T-helper 17 cell (primary cell): Measurements from ENCODE around the gene PDZRN3. TPM values are rescaled to one million over a fixed set of nuclear protein-coding genes. Genes with fewer than 3 reads are reported as not detected.

Experiments used
- ATAC-seq: fragments of 150-1000 bp; cut with Tn5 transposase; 2 replicates; pipeline ENCODE4 v1.10.0; 2021; ENCODE audit warnings: mild to moderate bottlenecking, moderate library complexity
- DNase-seq, 3 donors: peaks; one replicate each; pipeline versions ENCODE4 v3.0.0 to v3.0.0-alpha.2; 2020 to 2021
- H3K9me3 ChIP-seq: one replicate; pipeline ENCODE4 v1.7.0; 2013; ENCODE audit warnings: low read length, mild to moderate bottlenecking; ENCODE audit not compliant: control insufficient read depth, poor library complexity, severe bottlenecking
- H3K27ac Mint-ChIP-seq: one replicate; pipeline ENCODE4 v1.8.0; 2022; ENCODE audit warnings: mild to moderate bottlenecking, moderate library complexity, mixed read lengths
- H3K27me3 Mint-ChIP-seq: one replicate; pipeline ENCODE4 v1.8.0; 2022; ENCODE audit warnings: mixed read lengths
- H3K36me3 Mint-ChIP-seq: one replicate; pipeline ENCODE4 v1.8.0; 2022; ENCODE audit warnings: low read depth, mixed read lengths
- H3K4me1 Mint-ChIP-seq: one replicate; pipeline ENCODE4 v1.8.0; 2022; ENCODE audit warnings: mild to moderate bottlenecking, mixed read lengths
- H3K4me3 Mint-ChIP-seq: one replicate; pipeline ENCODE4 v1.8.0; 2022; ENCODE audit warnings: mild to moderate bottlenecking, moderate library complexity, mixed read lengths
- total RNA-seq, 4 donors: library from RNA in 2 of 4; stranded (reverse) in 2 of 4; gene quantifications; one replicate each; pipeline ENCODE4 v1.2.3 and lab custom pipeline; 2022 to 2026

Gene PDZRN3
- total RNA-seq, 2 donors from 2014 or later, result not detected

- Mint-ChIP-seq H3K36me3 (no peaks in the 10 kb centered on the region), H3K27me3 (no peaks in the 10 kb centered on the region), H3K27ac (no peak overlapping the region), H3K4me3 (no peak overlapping the region), H3K4me1 (no peaks in the 10 kb centered on the region)
- DNase-seq, result no peak
- no peaks in the 10 kb centered on the region for H3K9me3 ChIP-seq
- no peak for ATAC-seq
Observed at GRCh38 chr3:73404435-73404834, 220.3 kb downstream of the PDZRN3 start.

- DNase-seq (no peak), ATAC-seq (no peak)
- Mint-ChIP-seq H3K4me3 (no peak overlapping the region), H3K27me3 (no peaks in the 10 kb centered on the region), H3K4me1 (no peaks in the 10 kb centered on the region), H3K36me3 (no peaks in the 10 kb centered on the region), H3K27ac (no peak overlapping the region)
- no peaks in the 10 kb centered on the region for H3K9me3 ChIP-seq
Observed at GRCh38 chr3:73403444-73403843, 221.3 kb downstream of the PDZRN3 start.

GRCh38 chr3:73401616-73402279 lies 223.0 kb downstream of the PDZRN3 start:
- Mint-ChIP-seq H3K4me3 (no peak overlapping the region), H3K36me3 (no peaks in the 10 kb centered on the region), H3K4me1 (no peaks in the 10 kb centered on the region), H3K27me3 (no peaks in the 10 kb centered on the region), H3K27ac (no peak overlapping the region)
- H3K9me3 ChIP-seq, result no peaks in the 10 kb centered on the region
- DNase-seq (no peak), ATAC-seq (no peak)

GRCh38 chr3:73401059-73401458 lies 223.7 kb downstream of the PDZRN3 start:
- DNase-seq (no peak), ATAC-seq (no peak)
- H3K27ac Mint-ChIP-seq, result no peak overlapping the region
- H3K4me1 Mint-ChIP-seq, result no peaks in the 10 kb centered on the region
- no peak overlapping the region for H3K4me3 Mint-ChIP-seq
- no peaks in the 10 kb centered on the region for H3K27me3 Mint-ChIP-seq
- no peaks in the 10 kb centered on the region for H3K9me3 ChIP-seq
- no peaks in the 10 kb centered on the region for H3K36me3 Mint-ChIP-seq

- no peak for ATAC-seq
- no peak overlapping the region for H3K4me3 Mint-ChIP-seq
Observed at GRCh38 chr3:73399666-73400253, 225.0 kb downstream of the PDZRN3 start.

GRCh38 chr3:73399106-73399505 lies 225.6 kb downstream of the PDZRN3 start:
- no peak overlapping the region for H3K27ac Mint-ChIP-seq
- H3K4me3 Mint-ChIP-seq, result no peak overlapping the region
- DNase-seq (no peak), ATAC-seq (no peak)
- no peaks in the 10 kb centered on the region for H3K36me3 Mint-ChIP-seq
- H3K4me1 Mint-ChIP-seq, result no peaks in the 10 kb centered on the region
- peaks cover 2% of the 10 kb centered on the region for H3K27me3 Mint-ChIP-seq
- H3K9me3 ChIP-seq, result no peaks in the 10 kb centered on the region

More at GRCh38 chr3:73399666-73400253, 225.0 kb downstream of the PDZRN3 start:
- H3K27me3 Mint-ChIP-seq, result no peaks in the 10 kb centered on the region
- H3K27ac Mint-ChIP-seq, result no peak overlapping the region
- no peaks in the 10 kb centered on the region for H3K9me3 ChIP-seq
- H3K4me1 Mint-ChIP-seq, result no peaks in the 10 kb centered on the region
- no peaks in the 10 kb centered on the region for H3K36me3 Mint-ChIP-seq
- no peak for DNase-seq

- no peak for DNase-seq
- ATAC-seq, result no peak
- Mint-ChIP-seq H3K4me3 (no peak overlapping the region), H3K4me1 (no peaks in the 10 kb centered on the region), H3K27me3 (peaks cover 6% of the 10 kb centered on the region), H3K27ac (no peak overlapping the region), H3K36me3 (no peaks in the 10 kb centered on the region)
- H3K9me3 ChIP-seq, result no peaks in the 10 kb centered on the region
Observed at GRCh38 chr3:73398084-73398483, 226.7 kb downstream of the PDZRN3 start.

GRCh38 chr3:73394240-73394639 lies 230.5 kb downstream of the PDZRN3 start:
- H3K4me1 Mint-ChIP-seq, result no peaks in the 10 kb centered on the region
- no peaks in the 10 kb centered on the region for H3K36me3 Mint-ChIP-seq
- ATAC-seq, result no peak
- H3K27me3 Mint-ChIP-seq, result peaks cover 6% of the 10 kb centered on the region
- DNase-seq, result no peak
- no peak overlapping the region for H3K4me3 Mint-ChIP-seq
- no peak overlapping the region for H3K27ac Mint-ChIP-seq
- H3K9me3 ChIP-seq, result no peaks in the 10 kb centered on the region

- H3K36me3 Mint-ChIP-seq, result no peaks in the 10 kb centered on the region
- ATAC-seq, result no peak
- peaks cover 6% of the 10 kb centered on the region for H3K27me3 Mint-ChIP-seq
- no peak for DNase-seq
- H3K27ac Mint-ChIP-seq, result no peak overlapping the region
- H3K9me3 ChIP-seq, result no peaks in the 10 kb centered on the region
- H3K4me3 Mint-ChIP-seq, result no peak overlapping the region
- no peaks in the 10 kb centered on the region for H3K4me1 Mint-ChIP-seq
Observed at GRCh38 chr3:73393005-73393404, 231.7 kb downstream of the PDZRN3 start.

- no peaks in the 10 kb centered on the region for H3K4me1 Mint-ChIP-seq
- H3K36me3 Mint-ChIP-seq, result no peaks in the 10 kb centered on the region
- H3K27me3 Mint-ChIP-seq, result peaks cover 6% of the 10 kb centered on the region
- DNase-seq (no peak), ATAC-seq (no peak)
- H3K9me3 ChIP-seq, result no peaks in the 10 kb centered on the region
- no peak overlapping the region for H3K4me3 Mint-ChIP-seq
- no peak overlapping the region for H3K27ac Mint-ChIP-seq
Observed at GRCh38 chr3:73391984-73392383, 232.8 kb downstream of the PDZRN3 start.

GRCh38 chr3:73389928-73390327 lies 234.8 kb downstream of the PDZRN3 start:
- Mint-ChIP-seq H3K4me1 (no peaks in the 10 kb centered on the region), H3K27me3 (peaks cover 6% of the 10 kb centered on the region), H3K36me3 (no peaks in the 10 kb centered on the region), H3K27ac (no peak overlapping the region), H3K4me3 (no peak overlapping the region)
- DNase-seq, result no peak
- no peak for ATAC-seq
- no peaks in the 10 kb centered on the region for H3K9me3 ChIP-seq

GRCh38 chr3:73389117-73389813 lies 235.5 kb downstream of the PDZRN3 start:
- Mint-ChIP-seq H3K4me3 (no peak overlapping the region), H3K27ac (no peak overlapping the region), H3K4me1 (no peaks in the 10 kb centered on the region), H3K36me3 (no peaks in the 10 kb centered on the region), H3K27me3 (peaks cover 5% of the 10 kb centered on the region)
- no peaks in the 10 kb centered on the region for H3K9me3 ChIP-seq
- DNase-seq (no peak), ATAC-seq (no peak)

GRCh38 chr3:73385568-73385967 lies 239.2 kb downstream of the PDZRN3 start:
- no peaks in the 10 kb centered on the region for H3K27me3 Mint-ChIP-seq
- no peak overlapping the region for H3K4me3 Mint-ChIP-seq
- H3K4me1 Mint-ChIP-seq, result no peaks in the 10 kb centered on the region
- no peaks in the 10 kb centered on the region for H3K36me3 Mint-ChIP-seq
- H3K9me3 ChIP-seq, result no peaks in the 10 kb centered on the region
- ATAC-seq (no peak), DNase-seq (no peak)
- no peak overlapping the region for H3K27ac Mint-ChIP-seq
